HepG2 (cell line): ENCODE results near the gene MRPL34. TPM values are rescaled to one million over a fixed set of nuclear protein-coding genes. Genes with fewer than 3 reads are reported as not detected.

Experiments
- ATAC-seq: fragments of 200-7000 bp; cut with Tn5 transposase; 3 replicates; pipeline ENCODE4 v1.9.1; 2020; ENCODE audit warnings: mild to moderate bottlenecking, moderate library complexity
- BruUV-seq: library from RNA; stranded (reverse); fragments of 400-500 nt; replicated peaks from 2 replicates; lab custom pipeline; 2021; lab: Mats Ljungman, UMichigan
- CTCF ChIA-PET: fragments of 300-600 bp; formaldehyde crosslinking; extraction: SDS; loops from one replicate; lab custom pipeline; 2021; ENCODE audit warnings: low total read pairs, inconsistent platforms, low intra/inter-chr PET ratio; lab: Yijun Ruan, JAX
- POLR2A ChIA-PET: fragments of 350-600 bp; sonication (Branson Sonifier 250); formaldehyde crosslinking; loops from one replicate; lab custom pipeline; 2020; ENCODE audit warnings: antibody characterized with exemption, inconsistent platforms; lab: Yijun Ruan, JAX
- DNase-seq: peaks from one replicate; pipeline ENCODE4 v3.0.0-alpha.2; 2015; ENCODE audit warnings: low spot score
- FAIRE-seq: peaks from 3 replicates; lab custom pipeline; 2011; peaks lifted over from hg19 to GRCh38; lab: Jason Lieb, UNC
- H2AFZ ChIP-seq: one replicate; pipeline ENCODE4 v1.6.1; 2011; ENCODE audit warnings: low read length, inconsistent platforms
- H3K27ac ChIP-seq: fragments of 300-600 bp; 3 replicates; pipeline ENCODE4 v1.8.0; 2011; ENCODE audit warnings: mixed run types, mild to moderate bottlenecking, mixed read lengths, low read length, inconsistent platforms; ENCODE audit not compliant: insufficient read depth; ENCODE audit errors: extremely low read length
- H3K27me3 ChIP-seq, 2 experiments: fragments of 200-600 bp in 1 of 2; 2 replicates in 1 of 2; 3 replicates in 1 of 2; pipeline versions ENCODE4 v1.6.0 to v1.8.0; 2011; ENCODE audit warnings: low read length in 2 of 2, mild to moderate bottlenecking in 2 of 2, moderate library complexity in 2 of 2, inconsistent platforms in 1 of 2; ENCODE audit not compliant: insufficient read depth in 2 of 2, control insufficient read depth in 1 of 2
- H3K36me3 ChIP-seq, 2 experiments: fragments of 200-600 bp in 1 of 2; replicated peaks in 1 of 2; 2 replicates in 1 of 2; 3 replicates in 1 of 2; pipeline versions ENCODE4 v1.5.1 to v1.8.0; 2011; ENCODE audit warnings: low read length in 2 of 2, inconsistent platforms in 1 of 2; ENCODE audit not compliant: insufficient read depth in 2 of 2, control insufficient read depth in 1 of 2
- H3K4me1 ChIP-seq: 2 replicates; pipeline ENCODE4 v1.5.1; 2012; ENCODE audit warnings: low read length, inconsistent platforms; ENCODE audit not compliant: insufficient read depth
- H3K4me2 ChIP-seq: 2 replicates; pipeline ENCODE4 v1.6.0; 2011; ENCODE audit warnings: low read depth, low read length, inconsistent platforms
- H3K4me3 ChIP-seq, 3 experiments: fragments of 200-600 bp in 1 of 3; sonication (generic), shearing (Covaris generic) in 1 of 3; replicated peaks in 1 of 3; 2 replicates each; pipeline ENCODE4 v1.5.1; 2011 to 2016; ENCODE audit warnings: low read length in 3 of 3, inconsistent platforms in 2 of 3, low read depth in 2 of 3, mild to moderate bottlenecking in 2 of 3, control low read depth in 1 of 3, mixed read lengths in 1 of 3; ENCODE audit not compliant: insufficient read depth in 1 of 3
- H3K79me2 ChIP-seq: one replicate; pipeline ENCODE4 v1.6.1; 2011; ENCODE audit warnings: low read length, inconsistent platforms; ENCODE audit not compliant: insufficient read depth
- H3K9ac ChIP-seq: 2 replicates; pipeline ENCODE4 v1.6.0; 2011; ENCODE audit warnings: mild to moderate bottlenecking, low read depth, low read length, inconsistent platforms; ENCODE audit not compliant: insufficient read depth
- H3K9me3 ChIP-seq: 2 replicates; pipeline ENCODE4 v1.5.1; 2012; ENCODE audit warnings: mild to moderate bottlenecking, low read length
- H4K20me1 ChIP-seq: 2 replicates; pipeline ENCODE4 v1.6.0; 2011; ENCODE audit warnings: inconsistent platforms, mild to moderate bottlenecking, low read length, moderate library complexity; ENCODE audit not compliant: insufficient read depth
- ASH2L ChIP-seq: fragments of 300-600, 200-600 bp; sonication (generic); IDR thresholded peaks from 2 replicates; pipeline ENCODE4 v1.7.0; 2017; ENCODE audit warnings: low read depth, mild to moderate bottlenecking, moderate library complexity, mixed read lengths, low read length; ENCODE audit not compliant: insufficient read length
- ETV5 ChIP-seq: IDR thresholded peaks from 2 replicates; pipeline ENCODE4 v1.6.1; 2018; ENCODE audit warnings: missing biosample characterization, missing genetic modification reagents, inconsistent platforms, borderline replicate concordance
- FOSL1 ChIP-seq: sonication (generic); formaldehyde crosslinking; IDR thresholded peaks from 2 replicates; pipeline ENCODE4 v1.9.0; 2021; ENCODE audit warnings: missing genetic modification reagents, borderline replicate concordance
- HNRNPLL ChIP-seq: fragments of 200-400 bp; formaldehyde crosslinking; IDR thresholded peaks from 2 replicates; pipeline ENCODE4 v1.6.1; 2017; ENCODE audit warnings: mild to moderate bottlenecking, low read depth, low read length; ENCODE audit not compliant: poor library complexity, severe bottlenecking
- MAZ ChIP-seq, 2 experiments: sonication (generic) in 1 of 2; formaldehyde crosslinking in 1 of 2; IDR thresholded peaks; 2 replicates each; pipeline versions ENCODE4 v1.5.0 to v1.6.1; 2012 to 2020; ENCODE audit warnings: low read depth in 2 of 2, mild to moderate bottlenecking in 2 of 2, borderline replicate concordance in 1 of 2, improper control_type of control experiment in 1 of 2, low read length in 1 of 2, missing genetic modification reagents in 1 of 2, moderate library complexity in 1 of 2
- NFKBIZ ChIP-seq: IDR thresholded peaks from 2 replicates; pipeline ENCODE4 v1.6.1; 2018; ENCODE audit warnings: missing genetic modification reagents, missing compliant biosample characterization
- NFYC ChIP-seq: IDR thresholded peaks from 2 replicates; pipeline ENCODE4 v1.6.1; 2016; ENCODE audit warnings: missing genetic modification reagents, missing compliant biosample characterization
- PHF21A ChIP-seq: sonication (generic); formaldehyde crosslinking; IDR thresholded peaks from 2 replicates; pipeline ENCODE4 v1.5.0; 2020; ENCODE audit warnings: mild to moderate bottlenecking, missing genetic modification reagents
- RFXAP ChIP-seq: sonication (generic); formaldehyde crosslinking; IDR thresholded peaks from 2 replicates; pipeline ENCODE4 v1.4.0; 2020; ENCODE audit warnings: missing genetic modification reagents, borderline replicate concordance
- RNF2 ChIP-seq: fragments of 450-650 bp; conservative IDR thresholded peaks from 2 replicates; pipeline ENCODE4 v1.6.1; 2016; ENCODE audit warnings: low read depth
- SMARCC2 ChIP-seq: fragments of 450-650 bp; IDR thresholded peaks from 2 replicates; pipeline ENCODE4 v1.6.1; 2017; ENCODE audit warnings: antibody characterized with exemption, mild to moderate bottlenecking
- SMARCE1 ChIP-seq: fragments of 450-650 bp; IDR thresholded peaks from 2 replicates; pipeline ENCODE4 v1.6.1; 2017; ENCODE audit warnings: borderline replicate concordance
- SOX5 ChIP-seq: IDR thresholded peaks from 2 replicates; pipeline ENCODE4 v1.6.1; 2016; ENCODE audit warnings: borderline replicate concordance
- ZFX ChIP-seq: sonication (generic); formaldehyde crosslinking; IDR thresholded peaks from 2 replicates; pipeline ENCODE4 v1.4.0; 2020; ENCODE audit warnings: mild to moderate bottlenecking, low read depth, missing genetic modification reagents, moderate library complexity
- ZNF331 ChIP-seq: sonication (generic); formaldehyde crosslinking; IDR thresholded peaks from 2 replicates; pipeline ENCODE4 v1.4.0; 2020; ENCODE audit warnings: missing genetic modification reagents
- ZNF564 ChIP-seq: sonication (generic); formaldehyde crosslinking; IDR thresholded peaks from 2 replicates; pipeline ENCODE4 v1.8.1; 2023; ENCODE audit warnings: mild to moderate bottlenecking, missing genetic modification reagents
- ZSCAN29 ChIP-seq: sonication (generic); formaldehyde crosslinking; conservative IDR thresholded peaks from 2 replicates; pipeline ENCODE4 v1.4.0; 2020; ENCODE audit warnings: mild to moderate bottlenecking, missing genetic modification reagents
- ZSCAN9 ChIP-seq: IDR thresholded peaks from 2 replicates; pipeline ENCODE4 v1.6.1; 2016; ENCODE audit warnings: borderline replicate concordance
- WGBS: methylation state at CpG from one replicate; pipeline ENCODE4 v1.1.6; 2017; ENCODE audit warnings: low lambda C conversion rate; 5-methylcytosine and 5-hydroxymethylcytosine counted together
- in situ Hi-C: cut with HindIII; loops from 2 replicates; pipeline ENCODE4 v1.10.0; 2017; ENCODE audit warnings: low pct_unique_long_range_greater_than_20kb; ENCODE audit not compliant: extremely low pct_ligation_motif_present
- intact Hi-C: fragments of 100-400 bp; cut with micrococcal nuclease; formaldehyde crosslinking; loops from one replicate; pipeline ENCODE4 v1.10.0; 2022; ENCODE audit not compliant: unreplicated experiment
- polyA plus RNA-seq, 8 experiments: library from polyadenylated mRNA; depleted of rRNA in 3 of 8; stranded (reverse) in 7 of 8; unstranded in 1 of 8; fragments of >200 nt; fragmentation: Illumina TruSeq in 4 of 8; extraction: Trizol in 4 of 8; gene quantifications; 2 replicates each; pipeline versions ENCODE4 v1.2.1 to v1.2.3, GENCODE V29; 2011 to 2016; ENCODE audit warnings: low read depth in 4 of 8, missing spikeins in 1 of 8, mixed read lengths in 1 of 8; ENCODE audit not compliant: insufficient read depth in 1 of 8
- total RNA-seq, 5 experiments: library from RNA; depleted of rRNA; stranded (reverse); fragments of >200 nt; fragmentation: Illumina TruSeq; extraction: Trizol; gene quantifications; 2 replicates each; pipeline ENCODE4 v1.2.3, GENCODE V29; 2016; ENCODE audit warnings: low read depth in 1 of 5
- TF ChIP-seq, protein P1 (sequence below): sonication (generic); formaldehyde crosslinking; IDR thresholded peaks from 2 replicates; pipeline ENCODE4 v1.4.0; 2020; ENCODE audit warnings: missing genetic modification reagents
- TF ChIP-seq, protein P2 (sequence below): sonication (generic); formaldehyde crosslinking; IDR thresholded peaks from 2 replicates; pipeline ENCODE4 v1.8.0; 2022; ENCODE audit warnings: mild to moderate bottlenecking, missing genetic modification reagents

The MRPL34 gene
- total and polyA plus RNA-seq, 2 of the 13 experiments (the other 11 are each of a cell fraction or from before 2014, with no cell fraction given), result 74.0 to 77.3 TPM

DNA sequence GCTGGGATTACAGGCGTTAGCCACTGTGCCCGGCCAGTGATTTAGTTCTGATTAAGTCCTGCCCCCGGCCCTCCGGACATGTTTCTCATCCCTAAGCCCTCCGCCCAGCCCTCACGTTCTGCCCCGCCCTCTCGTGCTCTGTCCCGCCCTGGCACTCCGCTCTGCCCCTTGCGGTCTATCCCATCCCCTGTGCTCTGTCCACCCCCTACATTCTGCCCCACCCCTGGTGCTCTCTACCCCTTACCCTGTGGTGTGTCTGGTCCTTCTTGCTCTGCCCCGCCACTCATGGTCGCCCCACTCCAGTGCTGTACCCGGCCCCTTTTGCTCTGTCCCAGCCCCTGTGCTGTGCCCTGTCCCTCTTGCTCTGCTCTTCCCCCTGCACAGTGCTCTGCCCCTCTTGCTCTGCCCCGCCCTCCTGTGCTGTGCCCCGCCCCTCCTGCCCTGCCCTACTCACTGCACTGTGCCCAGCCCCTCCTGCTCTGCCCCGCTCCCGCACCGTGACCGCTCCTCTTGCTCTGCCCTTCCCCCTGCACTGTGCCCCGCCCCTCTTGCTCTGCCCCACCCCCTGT, 34.7 kb downstream of the MRPL34 start (continued):
- no peak for TF ChIP-seq ZSCAN9 (CRISPR knock-in tag)
- TF ChIP-seq SOX5 (CRISPR knock-in tag), result no peak
- TF ChIP-seq, protein P1, sequence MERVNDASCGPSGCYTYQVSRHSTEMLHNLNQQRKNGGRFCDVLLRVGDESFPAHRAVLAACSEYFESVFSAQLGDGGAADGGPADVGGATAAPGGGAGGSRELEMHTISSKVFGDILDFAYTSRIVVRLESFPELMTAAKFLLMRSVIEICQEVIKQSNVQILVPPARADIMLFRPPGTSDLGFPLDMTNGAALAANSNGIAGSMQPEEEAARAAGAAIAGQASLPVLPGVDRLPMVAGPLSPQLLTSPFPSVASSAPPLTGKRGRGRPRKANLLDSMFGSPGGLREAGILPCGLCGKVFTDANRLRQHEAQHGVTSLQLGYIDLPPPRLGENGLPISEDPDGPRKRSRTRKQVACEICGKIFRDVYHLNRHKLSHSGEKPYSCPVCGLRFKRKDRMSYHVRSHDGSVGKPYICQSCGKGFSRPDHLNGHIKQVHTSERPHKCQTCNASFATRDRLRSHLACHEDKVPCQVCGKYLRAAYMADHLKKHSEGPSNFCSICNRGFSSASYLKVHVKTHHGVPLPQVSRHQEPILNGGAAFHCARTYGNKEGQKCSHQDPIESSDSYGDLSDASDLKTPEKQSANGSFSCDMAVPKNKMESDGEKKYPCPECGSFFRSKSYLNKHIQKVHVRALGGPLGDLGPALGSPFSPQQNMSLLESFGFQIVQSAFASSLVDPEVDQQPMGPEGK (CRISPR knock-in tag), result peak; percentile 51
- TF ChIP-seq RFXAP, result peak; percentile 12; the same call in 1 of the 2 replicates
- no peak for TF ChIP-seq ASH2L
- TF ChIP-seq MAZ (IDR thresholded peaks at IDR 0.05; ENCODE audit: borderline replicate concordance, low read depth, low read length), result peak; percentile 41; the same call in 1 of the 2 replicates
- peak; percentile 77; the same call in 1 of the 2 replicates for TF ChIP-seq MAZ (CRISPR knock-in tag; IDR thresholded peaks at IDR 0.05; ENCODE audit: low read depth)
- no peak for TF ChIP-seq SMARCE1
- TF ChIP-seq SMARCC2, result no peak
- no peak for TF ChIP-seq NFYC (CRISPR knock-in tag)
- peak; percentile 30; the same call in 1 of the 2 replicates for TF ChIP-seq ZNF564 (CRISPR knock-in tag)
- TF ChIP-seq, all 625 proteins: peak for 24

DNA sequence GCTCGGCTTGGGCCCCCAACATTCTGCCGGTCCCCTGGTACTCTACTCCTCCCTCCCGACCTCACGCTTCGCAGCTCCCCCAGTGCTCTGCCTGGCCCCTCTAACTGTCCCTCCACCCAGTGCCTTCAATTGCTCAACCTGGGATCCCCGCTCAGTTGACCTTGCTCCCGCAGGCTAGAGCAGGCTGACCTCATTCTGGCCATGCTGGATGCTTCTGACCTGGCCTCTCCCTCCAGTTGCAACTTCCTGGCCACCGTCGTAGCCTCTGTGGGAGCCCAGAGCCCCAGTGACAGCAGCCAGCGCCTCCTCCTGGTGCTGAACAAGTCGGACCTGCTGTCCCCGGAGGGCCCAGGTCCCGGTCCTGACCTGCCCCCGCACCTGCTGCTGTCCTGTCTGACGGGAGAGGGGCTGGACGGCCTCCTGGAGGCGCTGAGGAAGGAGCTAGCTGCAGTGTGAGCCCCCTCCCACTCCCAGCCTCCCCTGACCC, 35.2 kb downstream of the MRPL34 start:
- H3K4me1 ChIP-seq, result peaks cover 46% of the 10 kb centered on the region
- H3K36me3 ChIP-seq, result peaks cover 1 to 9% of the 10 kb centered on the region in 2 experiments; a peak in 1 of 5 replicates
- BruUV-seq, result no TSS peak
- ATAC-seq, result peak; percentile 71
- peak overlapping the region; percentile 20; the same call in 1 of the 2 replicates for H3K9ac ChIP-seq
- 31% methylated on average over 16 of the region's 17 CpGs for WGBS
- DNase-seq, result peak; percentile 81
- no peaks in the 10 kb centered on the region for H4K20me1 ChIP-seq
- no peaks in the 10 kb centered on the region; a peak in 1 of 5 replicates for H3K27me3 ChIP-seq
- FAIRE-seq, result peak; percentile 76
- intact Hi-C loops, result loop anchor here (10.0 kb wide), 1 partner anchor 124 kb away; the partner anchor contains the start of gene NXNL1
- H3K4me3 ChIP-seq, result peak overlapping the region in 2 of 3 experiments; percentile 19 to 46; a peak in 2 of 6 replicates
- no peaks in the 10 kb centered on the region for H3K9me3 ChIP-seq
- POLR2A ChIA-PET, result interaction anchor here (1.0 kb wide), 1 partner anchor 79 kb away, joined by 4 read pairs; the partner anchor contains the start of gene MVB12A
- H2AFZ ChIP-seq, result no peak overlapping the region
- peak overlapping the region; percentile 72 for H3K4me2 ChIP-seq
- CTCF ChIA-PET, result no interaction called here
- in situ Hi-C loops, result no loop called here
- H3K27ac ChIP-seq, result peak overlapping the region; percentile 66
- peaks cover 7% of the 10 kb centered on the region for H3K79me2 ChIP-seq
- TF ChIP-seq NFKBIZ (CRISPR knock-in tag), result 0 out of 2 replicates have a peak, but pooled peaks have one; percentile 24
- peak; percentile 65; the same call in 1 of the 2 replicates for TF ChIP-seq PHF21A (CRISPR knock-in tag)
- TF ChIP-seq ETV5 (CRISPR knock-in tag), result peak; percentile 57; the same call in 1 of the 2 replicates
- TF ChIP-seq RNF2, result peak; percentile 75; the same call in 1 of the 2 replicates
- TF ChIP-seq ZFX (CRISPR knock-in tag), result peak; percentile 50; the same call in 1 of the 2 replicates
- peak; percentile 18; the same call in 1 of the 2 replicates for TF ChIP-seq ZNF331 (CRISPR knock-in tag)
- TF ChIP-seq HNRNPLL, result no peak
- TF ChIP-seq, protein P2, sequence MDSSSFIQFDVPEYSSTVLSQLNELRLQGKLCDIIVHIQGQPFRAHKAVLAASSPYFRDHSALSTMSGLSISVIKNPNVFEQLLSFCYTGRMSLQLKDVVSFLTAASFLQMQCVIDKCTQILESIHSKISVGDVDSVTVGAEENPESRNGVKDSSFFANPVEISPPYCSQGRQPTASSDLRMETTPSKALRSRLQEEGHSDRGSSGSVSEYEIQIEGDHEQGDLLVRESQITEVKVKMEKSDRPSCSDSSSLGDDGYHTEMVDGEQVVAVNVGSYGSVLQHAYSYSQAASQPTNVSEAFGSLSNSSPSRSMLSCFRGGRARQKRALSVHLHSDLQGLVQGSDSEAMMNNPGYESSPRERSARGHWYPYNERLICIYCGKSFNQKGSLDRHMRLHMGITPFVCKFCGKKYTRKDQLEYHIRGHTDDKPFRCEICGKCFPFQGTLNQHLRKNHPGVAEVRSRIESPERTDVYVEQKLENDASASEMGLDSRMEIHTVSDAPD (CRISPR knock-in tag), result 0 out of 2 replicates have a peak, but pooled peaks have one; percentile 28
- no peak for TF ChIP-seq FOSL1 (CRISPR knock-in tag)
- TF ChIP-seq ZSCAN29 (CRISPR knock-in tag), result no peak
